HTERT RPE-1 (cell line): ENCODE data around the gene FIGNL1.

ENCODE experiments used
- in situ Hi-C: fragments of 300-500 bp; cut with MboI; formaldehyde crosslinking; loops from 4 replicates; pipeline ENCODE4 v1.14.3; 2020; ENCODE audit warnings: low sequenced_read_pairs

Gene FIGNL1

DNA sequence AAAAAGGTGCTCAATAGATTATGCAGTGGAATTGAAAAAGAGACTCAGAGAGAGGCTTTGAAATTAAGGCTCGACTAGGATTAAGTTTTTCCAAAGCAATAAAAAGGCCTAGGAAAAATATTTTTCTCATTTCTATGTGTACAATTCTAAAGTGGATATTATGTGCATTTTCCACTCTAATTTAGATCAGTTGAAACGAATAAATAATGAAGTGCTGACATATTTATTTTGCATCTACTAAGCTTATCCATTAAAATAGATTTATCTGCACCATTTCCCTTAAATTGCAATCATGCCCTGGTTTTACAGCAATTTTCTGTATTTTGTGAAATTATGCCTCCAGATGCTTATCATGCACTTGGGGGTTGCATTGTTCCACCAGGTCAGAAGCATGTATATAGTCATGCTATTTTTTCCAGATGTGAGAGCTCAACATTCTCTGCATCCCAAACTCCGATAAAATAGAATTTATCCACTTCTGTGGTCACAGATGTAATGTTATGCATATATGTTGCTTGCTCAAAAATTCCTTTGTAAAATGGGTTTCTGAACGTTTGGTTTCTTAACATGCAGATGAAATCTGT lies 18.3 kb downstream of the FIGNL1 start:
- in situ Hi-C loops, result no loop called here

DNA sequence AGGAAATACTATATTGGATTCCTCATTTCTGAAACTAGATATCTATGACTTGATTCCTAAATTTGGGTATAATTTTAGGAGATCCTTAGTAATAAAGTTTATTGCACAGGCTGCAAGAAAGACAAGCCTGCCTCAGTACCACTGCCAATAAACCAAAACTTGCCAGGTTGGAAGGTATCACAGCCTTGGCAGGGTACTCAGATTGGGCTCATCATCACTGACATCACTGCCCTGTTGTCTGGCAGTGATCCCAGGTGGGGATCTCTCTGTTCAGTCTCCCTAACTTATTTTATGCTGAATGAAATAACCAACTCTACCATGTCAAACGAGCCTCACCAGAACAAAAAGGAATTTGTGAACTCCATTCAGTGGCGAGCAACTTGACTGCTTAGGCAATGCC lies 18.8 kb downstream of the FIGNL1 start:
- in situ Hi-C loops, result no loop called here

DNA sequence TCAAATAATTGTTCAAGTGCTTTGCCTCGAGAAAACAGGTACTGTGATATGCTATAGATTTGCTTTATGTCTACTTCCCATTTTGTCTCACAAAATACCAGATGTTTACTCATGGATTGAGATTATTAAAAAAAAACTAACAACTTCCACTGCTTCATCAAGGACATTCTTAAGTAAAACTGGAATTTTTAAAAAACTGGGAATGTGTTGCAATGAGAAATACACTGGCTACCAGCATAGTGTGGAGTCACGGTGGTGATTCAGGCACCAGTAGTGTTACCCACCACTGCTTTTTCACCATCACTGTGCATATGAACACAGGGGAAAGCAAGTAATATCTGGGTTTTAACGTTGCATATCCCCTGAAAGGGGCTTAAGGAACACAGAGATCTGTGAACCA lies 21.2 kb downstream of the FIGNL1 start:
- in situ Hi-C loops, result no loop called here

DNA sequence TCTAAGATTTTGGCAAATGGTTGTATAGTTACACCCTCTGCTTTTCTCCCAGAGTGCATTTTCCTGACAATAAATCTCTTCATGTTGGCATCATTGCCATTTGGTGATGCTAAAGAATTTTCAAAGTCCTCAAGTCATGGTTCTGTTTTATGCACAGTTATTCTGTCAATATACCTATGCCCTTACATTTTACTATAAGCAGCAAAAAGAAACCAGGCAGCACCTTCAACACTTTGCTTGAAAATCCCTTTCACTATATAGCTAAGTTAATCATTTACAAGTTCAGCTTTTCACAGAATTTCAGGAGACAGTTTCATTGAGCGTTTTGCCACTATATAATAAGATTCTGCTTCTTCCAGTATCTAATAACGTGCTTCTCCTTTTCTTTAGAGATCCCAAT lies 22.6 kb downstream of the FIGNL1 start:
- in situ Hi-C loops, result no loop called here

DNA sequence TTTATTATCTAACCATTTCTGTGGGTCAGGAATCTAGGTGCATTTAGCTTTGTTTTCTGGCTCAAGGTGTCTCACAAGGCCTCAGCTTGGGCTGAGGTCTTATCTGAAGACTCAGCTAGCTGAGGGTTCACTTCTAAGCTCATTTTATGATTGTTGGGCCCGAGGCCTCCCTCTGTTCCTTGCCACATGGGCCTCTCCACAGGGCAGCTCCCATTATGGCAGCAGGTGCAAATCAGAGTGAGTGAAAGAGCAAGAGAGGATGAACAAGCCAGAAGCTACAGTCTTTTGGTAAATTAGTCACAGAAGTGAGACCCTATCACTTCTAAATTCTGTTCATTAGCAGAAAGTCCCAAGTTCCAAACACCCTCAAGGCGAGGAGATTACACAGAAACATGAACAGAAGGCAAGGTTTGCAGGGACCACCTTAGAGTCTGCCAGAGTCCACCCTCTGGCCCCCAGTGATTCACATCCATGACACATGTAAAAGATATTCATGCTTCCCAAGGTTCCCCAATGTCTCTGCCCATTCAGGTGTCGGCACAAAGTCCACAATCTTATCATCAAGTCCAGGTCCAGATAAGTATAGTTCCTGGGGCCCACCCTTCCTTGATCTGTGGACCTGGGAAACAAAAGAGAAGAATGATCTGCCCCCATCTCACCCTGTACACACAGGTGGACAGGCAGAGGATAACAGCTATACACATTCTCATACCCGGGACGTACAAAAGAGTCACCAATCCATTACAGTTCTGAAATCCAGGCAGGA lies 23.7 kb downstream of the FIGNL1 start:
- in situ Hi-C loops, result no loop called here

DNA sequence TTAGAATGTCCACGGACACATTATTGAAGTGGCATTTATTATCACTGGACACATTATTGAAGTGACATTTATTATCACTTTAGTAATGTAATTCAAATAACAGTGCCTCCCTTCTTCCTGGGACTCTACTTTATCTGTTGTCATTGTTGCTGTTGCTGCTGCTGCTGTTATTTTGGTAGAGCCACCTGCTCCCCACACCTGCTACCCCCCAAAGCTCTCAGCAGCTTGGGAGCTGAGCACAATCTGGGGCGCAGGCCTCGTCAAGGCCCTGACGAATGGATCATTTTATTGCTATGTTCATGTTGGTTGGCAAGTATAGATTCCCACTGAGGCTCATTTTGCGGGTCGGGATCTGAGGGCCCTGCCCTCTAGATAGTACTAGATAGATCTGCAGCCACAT lies 24.8 kb downstream of the FIGNL1 start:
- in situ Hi-C loops, result no loop called here

DNA sequence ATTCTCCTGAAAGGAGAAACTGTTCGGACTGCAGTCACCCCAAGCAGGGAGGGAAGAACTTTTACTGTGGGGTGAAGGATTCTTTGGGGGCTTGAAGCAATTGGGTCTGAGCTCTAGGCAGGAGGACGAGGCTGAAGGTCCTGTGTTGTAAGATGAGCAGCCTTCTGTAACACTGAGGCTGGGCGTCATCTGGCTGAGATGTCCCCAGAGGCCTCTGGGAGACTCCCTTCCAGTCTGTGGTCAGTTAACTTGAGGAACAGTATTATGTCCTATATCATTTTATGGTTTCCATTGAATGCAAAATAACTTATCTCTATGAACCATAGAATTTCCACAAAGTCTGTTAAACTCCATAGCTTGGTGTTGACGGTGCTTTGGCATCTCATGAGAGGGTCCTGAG lies 26.3 kb downstream of the FIGNL1 start:
- in situ Hi-C loops, result no loop called here

DNA sequence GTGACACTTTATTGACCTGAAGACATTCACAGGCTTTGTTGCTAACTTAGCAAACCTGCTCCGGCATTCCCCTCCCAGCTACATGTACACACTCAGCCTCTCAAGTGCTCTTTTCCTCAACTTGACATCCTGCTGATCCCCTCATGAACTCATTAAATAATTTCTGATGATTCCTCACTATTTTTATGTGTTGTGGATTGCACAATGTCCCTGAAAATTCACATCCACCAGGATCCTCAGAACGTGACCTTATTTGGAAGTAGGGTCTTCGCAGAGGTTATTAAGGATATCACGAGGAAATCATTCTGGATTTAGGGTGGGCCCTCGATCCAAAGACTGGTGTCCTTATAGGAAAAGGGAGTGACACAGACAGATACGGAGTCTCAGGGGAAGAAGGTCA lies 27.3 kb downstream of the FIGNL1 start:
- in situ Hi-C loops, result no loop called here

DNA sequence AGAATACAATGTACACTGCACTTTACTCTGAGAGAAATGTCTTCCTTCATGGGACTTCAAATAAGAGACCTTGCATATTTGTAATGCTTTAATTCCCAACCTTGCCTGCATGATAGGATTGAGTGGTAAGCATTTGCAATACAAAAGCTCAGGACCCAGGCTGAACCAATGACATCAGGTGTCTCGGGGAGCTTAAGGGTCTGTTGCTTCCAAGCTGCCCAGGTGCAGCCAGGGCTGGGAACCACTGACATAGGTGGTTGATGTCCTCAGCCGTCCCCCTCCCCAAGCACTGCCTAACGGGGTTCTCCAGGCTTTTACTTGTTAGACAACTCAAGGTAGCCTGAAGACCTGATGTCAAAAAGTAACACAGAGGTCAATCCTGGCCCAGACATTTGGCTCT lies 29.1 kb downstream of the FIGNL1 start:
- in situ Hi-C loops, result no loop called here

DNA sequence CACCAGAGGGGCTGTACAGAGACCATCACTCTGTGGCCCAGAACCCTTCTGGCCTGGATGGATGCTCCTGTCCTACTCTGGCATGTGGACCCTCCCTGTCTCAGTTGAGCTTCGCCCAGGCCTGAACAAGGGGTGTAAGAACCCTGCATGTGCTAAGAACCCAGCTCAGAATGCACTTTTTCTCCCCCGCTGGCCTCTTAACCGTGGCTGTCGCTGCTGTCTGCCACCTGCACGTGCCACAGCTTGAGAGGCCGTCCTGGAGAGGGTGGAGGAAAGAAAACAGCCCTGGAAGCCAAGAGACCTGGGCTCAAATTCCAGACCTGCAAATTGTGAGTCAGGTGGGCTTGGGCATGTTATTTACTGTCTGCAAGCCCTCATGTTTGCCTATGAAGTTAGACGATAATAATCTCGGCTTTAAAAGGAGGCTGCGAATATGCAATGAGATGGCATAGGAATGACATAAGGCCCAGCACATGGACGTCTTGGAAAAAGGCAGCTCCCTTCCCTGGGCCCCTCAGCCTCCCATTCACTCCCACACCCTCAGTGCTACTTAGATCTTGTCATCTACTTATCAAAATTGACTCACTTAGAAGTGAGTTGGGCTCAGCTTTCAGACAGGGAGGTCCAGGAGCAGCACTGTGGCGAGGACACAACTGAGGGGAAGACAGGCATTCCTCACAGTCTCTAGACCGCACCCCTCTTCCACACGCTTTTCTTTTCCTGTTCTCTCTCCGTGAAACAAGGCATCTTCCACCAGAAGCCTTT lies 31.4 kb downstream of the FIGNL1 start:
- in situ Hi-C loops, result no loop called here

DNA sequence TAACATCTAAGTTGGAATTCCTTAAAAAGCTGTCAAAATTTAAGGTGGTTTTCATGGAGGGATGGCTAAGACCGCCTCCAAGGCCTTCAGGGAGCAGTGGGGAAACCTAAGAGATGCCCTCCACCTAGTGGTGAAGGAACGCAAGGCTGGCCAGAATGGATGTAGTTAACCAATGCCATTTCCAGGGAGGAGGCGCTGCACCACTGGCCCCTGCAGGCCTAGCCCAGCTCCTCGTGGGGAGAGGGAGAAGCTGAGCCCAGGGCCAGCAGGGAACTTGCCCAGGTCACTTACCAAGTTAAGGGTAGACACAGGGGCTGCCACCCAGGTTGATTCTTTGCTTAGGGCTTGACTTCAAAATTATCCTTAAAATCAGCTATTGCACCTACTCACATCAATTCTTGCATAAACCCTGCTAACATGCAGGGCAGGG lies 32.0 kb downstream of the FIGNL1 start:
- in situ Hi-C loops, result no loop called here

DNA sequence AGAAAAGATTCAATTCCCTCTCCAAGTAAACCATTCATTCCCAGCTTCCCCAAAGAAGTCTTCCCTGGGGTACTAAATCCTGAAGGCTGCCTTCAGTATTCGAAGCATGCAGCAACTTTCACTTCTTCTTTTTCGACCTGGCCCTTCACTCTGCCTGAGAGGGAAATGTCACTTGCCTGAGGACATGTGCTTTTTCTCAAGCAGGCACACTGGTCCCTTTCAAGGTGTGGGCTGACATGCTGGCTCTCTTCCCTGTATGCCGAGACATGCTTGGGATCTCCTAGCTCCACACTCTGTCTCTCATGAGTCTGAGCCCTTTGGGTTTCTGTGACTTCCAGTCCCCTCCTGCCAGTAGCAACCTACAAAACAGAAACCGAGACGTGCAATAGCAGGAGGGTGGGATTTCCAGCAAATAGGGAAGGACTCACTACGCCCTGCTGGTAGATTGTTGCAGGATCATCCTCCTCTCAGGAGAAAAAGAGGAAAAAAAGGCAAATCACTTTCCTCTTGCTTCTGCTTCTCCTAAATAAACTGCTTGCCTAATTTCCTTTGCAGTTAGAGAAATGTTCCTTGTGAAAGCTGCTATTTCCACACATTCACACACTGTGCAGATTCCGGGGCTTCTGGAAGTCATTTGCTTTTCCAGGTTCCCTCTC lies 33.5 kb downstream of the FIGNL1 start:
- in situ Hi-C loops, result no loop called here

DNA sequence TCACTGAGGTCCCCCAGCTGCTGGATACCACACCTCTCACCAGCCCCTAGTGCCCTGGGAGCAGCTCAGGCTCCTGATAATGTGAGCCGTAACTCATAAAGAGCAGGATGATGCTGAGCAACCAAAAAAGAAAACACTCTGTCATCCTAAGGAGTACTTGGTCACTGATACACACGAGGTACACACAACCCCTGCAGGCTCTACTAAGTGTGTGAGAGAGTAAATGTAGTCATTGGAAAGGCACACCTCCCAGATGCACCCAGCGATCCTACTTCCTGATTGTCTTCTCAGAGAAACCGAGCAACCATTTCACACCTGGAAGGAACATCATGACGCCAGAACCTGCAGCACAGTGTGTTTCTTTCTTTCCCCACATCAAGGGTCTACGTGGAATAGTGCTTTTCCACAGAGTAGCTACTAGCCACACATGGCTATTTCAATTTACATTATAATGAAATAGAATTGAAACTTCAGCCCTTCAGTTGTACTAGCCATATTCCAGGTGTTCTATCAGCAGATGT lies 34.2 kb downstream of the FIGNL1 start:
- in situ Hi-C loops, result no loop called here

DNA sequence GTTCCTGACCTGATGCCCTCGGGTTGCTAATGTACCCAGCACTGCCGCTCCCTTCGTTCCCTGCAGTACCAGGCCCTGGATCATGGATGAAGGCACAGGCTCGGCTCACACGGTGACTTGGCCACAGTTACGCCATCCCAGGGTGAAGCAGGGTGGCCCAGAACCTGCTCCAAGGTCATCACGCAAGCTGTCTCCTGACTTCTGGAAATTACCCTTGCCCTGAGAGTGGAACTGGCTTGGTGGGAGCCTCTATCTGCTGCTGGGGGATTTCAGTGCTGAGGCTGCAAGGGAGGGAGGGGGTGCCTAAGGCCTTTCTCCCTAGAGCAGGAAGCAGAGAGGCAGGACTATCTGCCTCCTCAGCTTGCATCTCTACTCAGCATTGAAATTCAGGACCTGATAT lies 36.6 kb downstream of the FIGNL1 start:
- in situ Hi-C loops, result no loop called here

DNA sequence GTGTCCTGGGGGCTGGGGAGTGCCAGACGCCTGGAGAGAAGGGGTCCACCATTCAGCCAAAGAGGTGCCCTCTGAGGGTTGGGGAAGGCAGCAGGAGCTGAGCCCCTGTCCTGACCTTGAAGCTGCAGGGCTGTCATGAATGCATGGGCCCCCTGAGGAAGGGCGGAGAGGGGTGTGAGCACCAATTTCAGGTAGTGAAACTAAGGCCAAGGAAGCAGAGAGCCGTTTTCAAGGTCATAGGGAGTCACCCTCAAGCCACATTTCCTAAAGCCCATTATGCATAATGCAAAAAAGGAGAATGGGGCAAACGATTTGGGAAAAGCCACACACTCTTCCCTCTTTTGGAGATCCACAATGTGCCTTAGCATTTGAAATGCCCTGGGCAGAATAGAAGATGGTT lies 37.2 kb downstream of the FIGNL1 start:
- in situ Hi-C loops, result no loop called here

DNA sequence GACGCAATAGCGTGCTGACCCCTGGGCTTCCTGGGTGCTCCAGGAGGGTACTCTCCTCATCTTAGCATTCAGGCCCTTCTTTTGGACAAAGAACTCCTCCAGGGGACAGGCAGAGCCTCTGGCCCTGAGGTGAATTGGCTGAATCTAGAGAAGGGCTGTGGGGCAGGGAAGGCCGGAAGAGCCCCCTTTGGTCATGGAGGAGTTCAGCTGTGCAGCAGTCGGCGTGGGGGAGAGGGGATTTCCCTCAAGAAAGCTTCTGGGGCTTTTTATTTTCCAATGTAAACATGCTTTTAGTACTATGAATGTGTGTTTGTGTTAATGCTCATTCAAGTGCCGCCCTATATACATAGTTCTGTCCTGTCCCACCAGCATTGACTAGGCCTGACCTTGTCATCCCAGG lies 38.8 kb downstream of the FIGNL1 start:
- in situ Hi-C loops, result no loop called here

DNA sequence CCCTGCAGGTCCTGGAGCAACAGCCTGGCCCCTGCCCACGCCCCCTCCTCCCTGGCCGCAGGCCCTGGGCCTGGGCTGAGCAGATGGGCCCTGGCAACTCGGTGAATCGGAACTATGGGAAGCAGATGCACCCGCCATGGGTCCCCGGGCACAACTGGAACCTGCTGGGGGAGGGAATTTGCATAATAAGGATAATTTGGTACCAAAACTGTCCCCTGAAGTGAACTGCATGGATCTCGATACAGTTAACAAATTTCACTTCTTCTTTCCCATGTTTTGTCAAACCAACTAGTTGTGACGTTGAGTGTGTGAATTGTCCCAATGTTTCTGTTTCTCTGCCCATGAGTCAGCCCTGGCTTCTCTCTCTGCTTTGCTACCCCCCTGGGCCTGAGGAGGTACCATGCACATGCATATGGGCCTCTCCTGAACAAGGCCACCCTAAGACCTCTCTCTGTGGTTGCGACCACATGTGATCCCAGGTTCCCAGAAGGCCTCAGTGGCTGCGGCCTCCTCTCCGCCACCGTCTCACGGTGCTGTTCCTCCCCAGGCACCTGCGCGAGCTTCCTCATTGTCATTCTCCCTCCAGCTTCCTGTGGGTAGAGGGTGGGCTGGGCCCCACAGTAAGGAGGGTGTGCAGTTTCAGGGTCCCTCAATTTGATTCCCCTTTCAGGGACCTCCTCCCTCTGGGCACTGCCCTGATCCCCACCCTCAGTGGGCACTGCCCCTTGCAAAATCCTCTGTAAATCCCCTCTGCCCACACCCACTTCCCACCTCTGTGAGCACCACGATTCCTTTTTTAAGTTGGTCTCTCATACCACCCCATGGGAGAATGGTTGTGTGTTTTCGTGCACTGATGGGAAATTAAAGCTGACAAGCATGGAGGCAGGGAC lies 40.0 kb downstream of the FIGNL1 start:
- in situ Hi-C loops, result no loop called here

DNA sequence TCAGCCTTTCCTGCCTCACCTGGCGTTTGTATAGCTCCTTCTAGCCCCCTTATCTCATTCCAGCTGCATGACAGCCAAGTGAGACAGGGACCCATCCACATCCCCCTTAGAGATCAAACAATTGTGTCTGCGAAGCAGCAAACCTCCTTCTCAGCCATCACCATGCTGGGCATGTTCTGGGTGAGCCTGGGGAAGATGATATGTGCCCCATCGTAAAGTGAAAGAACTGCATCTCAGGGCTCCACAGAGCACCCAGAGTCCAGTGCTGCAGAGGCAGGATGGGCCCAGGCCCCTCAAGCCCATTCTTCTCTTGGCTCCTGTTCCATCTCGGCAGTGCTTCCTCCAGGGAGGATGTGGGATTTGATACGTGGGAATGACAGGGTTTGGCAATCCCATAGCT lies 43.2 kb downstream of the FIGNL1 start:
- in situ Hi-C loops, result no loop called here

DNA sequence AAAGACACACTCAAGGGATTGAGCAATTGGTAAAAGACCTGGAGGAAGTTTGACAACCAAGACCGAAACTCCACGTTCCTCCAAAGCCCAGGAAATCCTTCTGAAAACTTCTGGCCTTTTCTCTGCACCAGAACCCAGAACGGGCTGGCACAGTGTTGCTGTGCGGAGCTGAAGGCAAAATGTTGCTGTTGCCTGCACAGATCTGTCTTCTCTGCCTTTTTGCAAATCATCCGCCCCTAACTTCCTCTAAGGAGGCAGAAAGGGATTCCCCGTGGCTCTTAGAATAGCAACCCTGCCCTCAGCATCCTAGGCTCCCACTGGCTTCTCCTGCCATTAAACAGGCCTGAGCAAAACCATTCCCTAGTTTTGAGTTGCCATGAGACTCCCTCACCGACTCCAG lies 44.9 kb downstream of the FIGNL1 start:
- in situ Hi-C loops, result no loop called here

DNA sequence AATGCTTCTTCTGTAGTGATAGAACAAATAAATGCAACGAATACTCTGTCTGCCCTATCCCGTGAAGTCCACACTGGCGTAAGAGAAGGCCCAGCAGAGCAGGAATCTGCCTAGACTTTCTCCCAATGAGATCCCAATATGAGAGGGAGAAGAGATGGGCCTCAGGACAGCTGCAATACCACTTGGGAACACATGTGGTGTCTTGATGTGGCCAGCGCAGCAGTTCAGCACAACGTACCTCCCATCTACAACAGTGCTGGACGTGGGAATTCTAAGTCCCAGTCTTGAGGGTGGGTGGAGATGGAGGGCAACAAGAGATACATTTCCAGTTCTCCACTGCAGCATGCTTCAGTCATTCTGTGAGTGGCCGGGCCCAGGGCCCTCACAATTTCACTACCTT lies 45.8 kb downstream of the FIGNL1 start:
- in situ Hi-C loops, result no loop called here
